HS-5 (cell line): ENCODE measurements around the gene PRLH.

ENCODE experiments used
- DNase-seq: peaks from one replicate; pipeline ENCODE4 v3.0.0-alpha.2; 2012; ENCODE audit warnings: low read depth

Gene PRLH

GRCh38 chr2:237566401-237567235, at the start of gene PRLH:
Gene PRLH (plus strand): TSS chr2:237566574. CDS start chr2:237566574, 0 bp downstream.
- no peak for DNase-seq

- no peak for DNase-seq
Measured at GRCh38 chr2:237517163-237517562, 49.2 kb upstream of the PRLH start.

- DNase-seq, result no peak
Measured at GRCh38 chr2:237517990-237518389, 48.4 kb upstream of the PRLH start.

GRCh38 chr2:237519506-237520245, 46.7 kb upstream of the PRLH start:
- no peak for DNase-seq

GRCh38 chr2:237520290-237520689, 46.1 kb upstream of the PRLH start:
- DNase-seq, result no peak

GRCh38 chr2:237524631-237525030, 41.7 kb upstream of the PRLH start:
- DNase-seq, result no peak

GRCh38 chr2:237525559-237526157, 40.7 kb upstream of the PRLH start:
- DNase-seq, result no peak

- DNase-seq, result no peak
Measured at GRCh38 chr2:237527233-237527632, 39.1 kb upstream of the PRLH start.

GRCh38 chr2:237527766-237528165, 38.6 kb upstream of the PRLH start:
- DNase-seq, result no peak

- no peak for DNase-seq
Measured at GRCh38 chr2:237529452-237530402, 36.6 kb upstream of the PRLH start.

GRCh38 chr2:237530472-237531433, 35.6 kb upstream of the PRLH start:
- no peak for DNase-seq

GRCh38 chr2:237532160-237532559, 34.2 kb upstream of the PRLH start:
- DNase-seq, result no peak

- DNase-seq, result no peak
Measured at GRCh38 chr2:237533668-237534161, 32.7 kb upstream of the PRLH start.

- no peak for DNase-seq
Measured at GRCh38 chr2:237534380-237534779, 32.0 kb upstream of the PRLH start.

- no peak for DNase-seq
Measured at GRCh38 chr2:237535385-237536082, 30.8 kb upstream of the PRLH start.

- DNase-seq, result no peak
Measured at GRCh38 chr2:237536083-237536415, 30.3 kb upstream of the PRLH start.

GRCh38 chr2:237536617-237537016, 29.8 kb upstream of the PRLH start:
- no peak for DNase-seq

GRCh38 chr2:237538001-237538720, 28.2 kb upstream of the PRLH start:
- no peak for DNase-seq

- no peak for DNase-seq
Measured at GRCh38 chr2:237538901-237539300, 27.5 kb upstream of the PRLH start.
